H1 (cell line): ENCODE results near the gene ZNF500. TPM values are rescaled to one million over a fixed set of nuclear protein-coding genes. Genes with fewer than 3 reads are reported as not detected.

Source experiments
- CTCF ChIA-PET: fragments of 300-600 bp; sonication (Branson Sonifier 250); formaldehyde crosslinking; loops from one replicate; lab custom pipeline; 2021; ENCODE audit not compliant: partially characterized antibody; lab: Charles Lee
- POLR2A ChIA-PET: fragments of 300-600 bp; sonication (Branson Sonifier 250); formaldehyde crosslinking; loops from one replicate; lab custom pipeline; 2021; ENCODE audit warnings: inconsistent platforms; ENCODE audit not compliant: partially characterized antibody; lab: Charles Lee
- DNase-seq, 2 experiments: peaks; one replicate each; pipeline versions ENCODE4 v3.0.0 to v3.0.0-alpha.2; 2010 to 2022; ENCODE audit warnings: low spot score in 2 of 2, low read depth in 1 of 2, mixed read lengths in 1 of 2
- FAIRE-seq: peaks from 2 replicates; lab custom pipeline; 2011; peaks lifted over from hg19 to GRCh38; lab: Jason Lieb, UNC
- H2AFZ ChIP-seq: 2 replicates; pipeline ENCODE4 v1.8.1; 2012; ENCODE audit warnings: low read length, inconsistent platforms
- H2AK5ac ChIP-seq: 2 replicates; pipeline ENCODE4 v1.6.1; 2013; ENCODE audit warnings: low read depth, low read length
- H2BK120ac ChIP-seq: replicated peaks from 2 replicates; pipeline ENCODE3; 2013; ENCODE audit warnings: low read depth, low read length, inconsistent platforms
- H2BK12ac ChIP-seq: 2 replicates; pipeline ENCODE4 v1.6.1; 2013; ENCODE audit warnings: low read depth, low read length
- H2BK15ac ChIP-seq: 2 replicates; pipeline ENCODE4 v1.6.1; 2013; ENCODE audit warnings: low read length
- H2BK20ac ChIP-seq: 2 replicates; pipeline ENCODE4 v1.6.1; 2013; ENCODE audit warnings: low read length
- H2BK5ac ChIP-seq: 2 replicates; pipeline ENCODE4 v1.6.1; 2013; ENCODE audit warnings: low read depth, low read length
- H3K14ac ChIP-seq: 2 replicates; pipeline ENCODE4 v1.6.1; 2013; ENCODE audit warnings: inconsistent platforms; ENCODE audit not compliant: insufficient read length
- H3K18ac ChIP-seq: 2 replicates; pipeline ENCODE4 v1.6.1; 2013; ENCODE audit warnings: low read length; ENCODE audit errors: extremely low read depth
- H3K23ac ChIP-seq: 2 replicates; pipeline ENCODE4 v1.6.1; 2013; ENCODE audit warnings: inconsistent platforms; ENCODE audit not compliant: insufficient read length
- H3K23me2 ChIP-seq: 2 replicates; pipeline ENCODE4 v1.6.1; 2013; ENCODE audit warnings: low read depth, low read length
- H3K27ac ChIP-seq: 2 replicates; pipeline ENCODE4 v1.6.1; 2011; ENCODE audit warnings: low read depth, low read length, inconsistent platforms
- H3K27me3 ChIP-seq, 4 experiments: replicated peaks in 1 of 4; 1 replicate in 1 of 4; 2 replicates in 3 of 4; pipeline versions ENCODE4 v1.6.1 to v1.8.1; 2011 to 2013; ENCODE audit warnings: low read length in 3 of 4, mild to moderate bottlenecking in 3 of 4, inconsistent platforms in 2 of 4, mixed read lengths in 2 of 4, moderate library complexity in 1 of 4; ENCODE audit not compliant: control insufficient read depth in 3 of 4, insufficient read depth in 3 of 4; ENCODE audit errors: extremely low read depth in 1 of 4
- H3K36me3 ChIP-seq, 4 experiments: 2 replicates each; pipeline versions ENCODE4 v1.6.1 to v1.8.1; 2011 to 2013; ENCODE audit warnings: mild to moderate bottlenecking in 4 of 4, low read length in 3 of 4, moderate library complexity in 2 of 4, control low read depth in 1 of 4, inconsistent platforms in 1 of 4; ENCODE audit not compliant: insufficient read depth in 4 of 4, control insufficient read depth in 2 of 4
- H3K4ac ChIP-seq: replicated peaks from 2 replicates; pipeline ENCODE3; 2013; ENCODE audit warnings: low read length, low read depth, mixed read lengths, inconsistent platforms; ENCODE audit not compliant: insufficient read length
- H3K4me1 ChIP-seq, 4 experiments: replicated peaks in 1 of 4; 1 replicate in 1 of 4; 2 replicates in 3 of 4; pipeline versions ENCODE4 v1.6.1 to v1.8.1; 2011 to 2013; ENCODE audit warnings: low read length in 3 of 4, inconsistent platforms in 2 of 4, mixed read lengths in 1 of 4; ENCODE audit not compliant: insufficient read depth in 4 of 4, control insufficient read depth in 3 of 4
- H3K4me2 ChIP-seq, 2 experiments: 2 replicates each; pipeline versions ENCODE4 v1.6.1 to v1.8.1; 2011 to 2013; ENCODE audit warnings: low read depth in 2 of 2, low read length in 2 of 2, control low read depth in 1 of 2, inconsistent platforms in 1 of 2, mild to moderate bottlenecking in 1 of 2; ENCODE audit not compliant: insufficient read depth in 1 of 2
- H3K4me3 ChIP-seq, 4 experiments: fragments of 200-600, 300-600 bp in 1 of 4; sonication (generic), shearing (Covaris generic), sonication (Bioruptor Twin) in 1 of 4; 2 replicates each; pipeline versions ENCODE4 v1.5.1 to v1.8.1; 2011 to 2016; ENCODE audit warnings: low read length in 4 of 4, low read depth in 3 of 4, control low read depth in 2 of 4, inconsistent platforms in 2 of 4, mild to moderate bottlenecking in 2 of 4, mixed read lengths in 1 of 4, moderate library complexity in 1 of 4; ENCODE audit not compliant: insufficient read depth in 2 of 4; ENCODE audit errors: extremely low read depth in 1 of 4
- H3K56ac ChIP-seq: replicated peaks from 2 replicates; pipeline ENCODE3; 2013; ENCODE audit warnings: low read depth, mild to moderate bottlenecking, mixed read lengths, low read length, inconsistent platforms; ENCODE audit not compliant: insufficient read length
- H3K79me1 ChIP-seq: 2 replicates; pipeline ENCODE4 v1.6.1; 2013; ENCODE audit warnings: low read depth, low read length, control low read depth
- H3K79me2 ChIP-seq, 2 experiments: 2 replicates each; pipeline versions ENCODE4 v1.6.1 to v1.8.1; 2012 to 2013; ENCODE audit warnings: low read length in 2 of 2, mild to moderate bottlenecking in 2 of 2, inconsistent platforms in 1 of 2; ENCODE audit not compliant: insufficient read depth in 2 of 2, control insufficient read depth in 1 of 2
- H3K9ac ChIP-seq, 4 experiments: replicated peaks in 1 of 4; 1 replicate in 1 of 4; 2 replicates in 3 of 4; pipeline versions ENCODE4 v1.6.1 to v1.8.1; 2011 to 2013; ENCODE audit warnings: low read depth in 3 of 4, low read length in 3 of 4, control low read depth in 2 of 4, mild to moderate bottlenecking in 2 of 4, moderate library complexity in 2 of 4, inconsistent platforms in 1 of 4; ENCODE audit errors: extremely low read depth in 1 of 4
- H3K9me3 ChIP-seq, 2 experiments: 2 replicates each; pipeline versions ENCODE4 v1.6.1 to v1.8.1; 2012 to 2013; ENCODE audit warnings: mild to moderate bottlenecking in 2 of 2, moderate library complexity in 2 of 2, control low read depth in 1 of 2, inconsistent platforms in 1 of 2, low read depth in 1 of 2, low read length in 1 of 2, mixed read lengths in 1 of 2; ENCODE audit not compliant: insufficient read depth in 2 of 2
- H4K20me1 ChIP-seq, 2 experiments: replicated peaks in 1 of 2; 2 replicates each; pipeline versions ENCODE3 to v1.8.1; 2011 to 2013; ENCODE audit warnings: inconsistent platforms in 2 of 2, low read length in 2 of 2, mild to moderate bottlenecking in 1 of 2; ENCODE audit not compliant: insufficient read depth in 2 of 2, control insufficient read depth in 1 of 2
- H4K5ac ChIP-seq: 2 replicates; pipeline ENCODE4 v1.6.1; 2013; ENCODE audit warnings: low read length, low read depth, mixed read lengths, inconsistent platforms; ENCODE audit not compliant: insufficient read length
- H4K8ac ChIP-seq: 2 replicates; pipeline ENCODE4 v1.8.0; 2013; ENCODE audit warnings: mild to moderate bottlenecking, moderate library complexity, low read length, inconsistent platforms; ENCODE audit not compliant: insufficient read depth; ENCODE audit errors: extremely low read depth
- H4K91ac ChIP-seq: replicated peaks from 2 replicates; pipeline ENCODE3; 2013; ENCODE audit warnings: low read length, mixed read lengths, inconsistent platforms; ENCODE audit not compliant: insufficient read length
- CTCF ChIP-seq, 3 experiments: IDR thresholded peaks; 1 replicate in 2 of 3; 2 replicates in 1 of 3; pipeline versions ENCODE4 v1.5.1 to v1.6.1; 2011; ENCODE audit warnings: low read length in 3 of 3, mild to moderate bottlenecking in 3 of 3, inconsistent platforms in 2 of 3, low read depth in 1 of 3, moderate library complexity in 1 of 3; ENCODE audit not compliant: insufficient read depth in 1 of 3; ENCODE audit errors: control extremely low read depth in 1 of 3
- EZH2 ChIP-seq: fragments of 200-600 bp; sonication (generic); IDR thresholded peaks from 2 replicates; pipeline ENCODE4 v1.7.1; 2012; ENCODE audit warnings: low read depth, mild to moderate bottlenecking, moderate library complexity, low read length, inconsistent platforms; ENCODE audit not compliant: severe bottlenecking
- FOSL1 ChIP-seq: IDR thresholded peaks from 2 replicates; pipeline ENCODE4 v1.6.1; 2011; ENCODE audit warnings: mild to moderate bottlenecking, low read depth, low read length, moderate library complexity; ENCODE audit not compliant: insufficient read depth
- JUN ChIP-seq: IDR thresholded peaks from 2 replicates; pipeline ENCODE4 v1.6.1; 2011; ENCODE audit warnings: low read depth, mild to moderate bottlenecking, improper control_type of control experiment, low read length
- KDM4A ChIP-seq: IDR thresholded peaks from one replicate; pipeline ENCODE4 v1.7.1; 2012; ENCODE audit warnings: low read depth, mild to moderate bottlenecking, moderate library complexity, low read length, inconsistent platforms; ENCODE audit not compliant: severe bottlenecking
- MAX ChIP-seq: IDR thresholded peaks from 2 replicates; pipeline ENCODE4 v1.6.1; 2012; ENCODE audit warnings: inconsistent platforms
- RFX5 ChIP-seq: IDR thresholded peaks from 2 replicates; pipeline ENCODE4 v1.6.1; 2011; ENCODE audit warnings: low read depth, low read length, improper control_type of control experiment, borderline replicate concordance
- SRF ChIP-seq: IDR thresholded peaks from 2 replicates; pipeline ENCODE4 v1.6.1; 2011; ENCODE audit warnings: mild to moderate bottlenecking, low read depth, low read length, moderate library complexity
- WGBS, 2 experiments: shearing (Covaris generic) in 1 of 2; methylation state at CpG; one replicate each; pipeline versions ENCODE4 v1.1.6 to v1.1.7; 2013 to 2015; ENCODE audit warnings: low lambda C conversion rate in 2 of 2, mixed read lengths in 2 of 2, inconsistent platforms in 1 of 2, low coverage in 1 of 2, missing lambda C conversion rate in 1 of 2; ENCODE audit not compliant: insufficient replicate concordance in 2 of 2, insufficient coverage in 1 of 2, insufficient read length in 1 of 2; ENCODE audit errors: extremely low coverage in 1 of 2, missing lambda C conversion rate in 1 of 2; 5-methylcytosine and 5-hydroxymethylcytosine counted together
- polyA plus RNA-seq, 7 experiments: library from polyadenylated mRNA; depleted of rRNA in 3 of 7; stranded (reverse) in 5 of 7; unstranded in 2 of 7; fragments of >200 nt in 5 of 7; fragments of 200-250 nt in 2 of 7; gene quantifications; 1 replicate in 5 of 7; 2 replicates in 1 of 7; 4 replicates in 1 of 7; pipeline versions ENCODE4 v1.2.1 to v1.2.3, GENCODE V29; 2011 to 2013; ENCODE audit warnings: missing spikeins in 2 of 7, mixed read lengths in 2 of 7
- total RNA-seq: library from RNA; stranded (reverse); fragmentation: NEBNext Ultra II Directional; extraction: Animal tissue kit (Norgen Biotek cat#: 25700); gene quantifications from 2 replicates; pipeline ENCODE4 v1.2.1, GENCODE V29; 2021

ZNF500 gene
- total and polyA plus RNA-seq, 2 of the 8 experiments (the other 6 are each of a cell fraction or from before 2014, with no cell fraction given) = 10.3 to 10.4 TPM

GRCh38 chr16:4713663-4714501 is 53.1 kb downstream of the ZNF500 start:
- no peak overlapping the region for H2BK20ac ChIP-seq
- no peak overlapping the region for H2BK5ac ChIP-seq
- no peaks in the 10 kb centered on the region for H3K23me2 ChIP-seq
- H4K91ac ChIP-seq = no peak overlapping the region
- no peak overlapping the region for H2BK120ac ChIP-seq
- no peak overlapping the region for H3K56ac ChIP-seq
- peaks cover under 1 to 16% (median 8%) of the 10 kb centered on the region in 4 experiments for H3K4me1 ChIP-seq
- H3K4ac ChIP-seq = no peak overlapping the region
- CTCF ChIA-PET = interaction anchor here (1.3 to 1.6 kb wide), 2 partner anchors 91 to 242 kb away, joined by 3 to 4 read pairs; no protein-coding TSS in a partner anchor
- no peak overlapping the region for H3K14ac ChIP-seq
- H4K8ac ChIP-seq = no peak overlapping the region
- H3K4me3 ChIP-seq = peak overlapping the region in 2 of 4 experiments; percentile 11 to 19; a peak in 3 of 8 replicates
- H3K79me1 ChIP-seq = no peaks in the 10 kb centered on the region
- H3K9ac ChIP-seq = peak overlapping the region in 2 of 4 experiments; percentile 16 to 38; a peak in 1 of 7 replicates
- no peak overlapping the region for H3K23ac ChIP-seq
- no peak overlapping the region for H2AK5ac ChIP-seq
- H3K4me2 ChIP-seq = peak overlapping the region; percentile 50 to 55
- POLR2A ChIA-PET = interaction anchor here (1.0 to 2.2 kb wide), 5 partner anchors 7 to 54 kb away, joined by 4 to 10 read pairs (median 4); no protein-coding TSS in a partner anchor
- H2BK12ac ChIP-seq = peak overlapping the region; percentile 39; the same call in 1 of the 2 replicates
- no peaks in the 10 kb centered on the region for H3K9me3 ChIP-seq
- peaks cover 0 to 24% (median 2%) of the 10 kb centered on the region in 4 experiments; a peak in 4 of 8 replicates for H3K36me3 ChIP-seq
- peak overlapping the region; percentile 60 for H4K5ac ChIP-seq
- H3K79me2 ChIP-seq = no peaks in the 10 kb centered on the region
- H3K27me3 ChIP-seq = no peaks in the 10 kb centered on the region
- no peak overlapping the region for H2BK15ac ChIP-seq
- no peak overlapping the region for H2AFZ ChIP-seq
- WGBS, 2 experiments = 72% methylated on average over 18 of the region's 18 CpGs; no CpG with 5 or more reads in 1 of the 2 experiments
- no peak overlapping the region; the same call in 1 of the 2 replicates for H3K18ac ChIP-seq
- DNase-seq (no peak), FAIRE-seq (peak; percentile 39)
- no peaks in the 10 kb centered on the region for H4K20me1 ChIP-seq
- no peak overlapping the region for H3K27ac ChIP-seq
- TF ChIP-seq EZH2 (no peak), CTCF (IDR thresholded peaks at IDR 0.05; ENCODE audit: control extremely low read depth in 1 of 3, insufficient read depth in 1 of 3, low read depth in 1 of 3, low read length in 3 of 3) (no peak), KDM4A (no peak), MAX (0 out of 2 replicates have a peak, but pooled peaks have one; percentile 9), SRF (no peak), FOSL1 (no peak), RFX5 (no peak), JUN (no peak)
